GM12878 (cell line): ENCODE results near the gene ALDH1A1. TPM values are rescaled to one million over a fixed set of nuclear protein-coding genes. Genes with fewer than 3 reads are reported as not detected.

Experiments
- ATAC-seq: fragments of 200-7000 bp; cut with Tn5 transposase; 3 replicates; pipeline ENCODE4 v1.9.1; 2020; ENCODE audit warnings: mild to moderate bottlenecking, moderate library complexity
- BruUV-seq: library from RNA; stranded (reverse); fragments of 400-500 nt; replicated peaks from 2 replicates; lab custom pipeline; 2021; lab: Mats Ljungman, UMichigan
- CTCF ChIA-PET: fragments of 300-600 bp; sonication (Branson Sonifier 250); formaldehyde crosslinking; extraction: SDS; loops from one replicate; lab custom pipeline; 2021; ENCODE audit warnings: inconsistent platforms; lab: Yijun Ruan, JAX
- POLR2A ChIA-PET: fragments of 350-600 bp; formaldehyde crosslinking; extraction: SDS; loops from one replicate; lab custom pipeline; 2021; ENCODE audit warnings: inconsistent platforms; lab: Charles Lee
- RAD21 ChIA-PET: fragments of 300-600 bp; sonication (Branson Sonifier 250); formaldehyde crosslinking; loops from one replicate; lab custom pipeline; 2023; ENCODE audit warnings: antibody characterized with exemption; ENCODE audit not compliant: unreplicated experiment; lab: Charles Lee
- SMC1A ChIA-PET: fragments of 300-600 bp; sonication (Branson Sonifier 250); formaldehyde crosslinking; loops from one replicate; lab custom pipeline; 2023; ENCODE audit not compliant: unreplicated experiment, uncharacterized antibody; lab: Charles Lee
- DNase-seq: peaks from one replicate; pipeline ENCODE4 v3.0.0-alpha.2; 2011; ENCODE audit warnings: low read depth, low spot score
- FAIRE-seq: peaks from 3 replicates; lab custom pipeline; 2011; peaks lifted over from hg19 to GRCh38; lab: Jason Lieb, UNC
- H2AFZ ChIP-seq: 2 replicates; pipeline ENCODE4 v1.6.0; 2011; ENCODE audit warnings: low read depth, low read length, control low read depth; ENCODE audit not compliant: control insufficient read depth
- H3K27ac ChIP-seq: 2 replicates; pipeline ENCODE4 v1.5.1; 2011; ENCODE audit warnings: control low read depth; ENCODE audit not compliant: control insufficient read depth, insufficient read depth
- H3K27me3 ChIP-seq, 2 experiments: replicated peaks in 1 of 2; 2 replicates each; pipeline versions ENCODE4 v1.6.0 to v1.6.1; 2011; ENCODE audit warnings: low read length in 1 of 2; ENCODE audit not compliant: control insufficient read depth in 2 of 2, insufficient read depth in 2 of 2
- H3K36me3 ChIP-seq, 2 experiments: 2 replicates each; pipeline ENCODE4 v1.5.1; 2011; ENCODE audit warnings: low read length in 1 of 2; ENCODE audit not compliant: control insufficient read depth in 2 of 2, insufficient read depth in 2 of 2
- H3K4me1 ChIP-seq: 2 replicates; pipeline ENCODE4 v1.6.1; 2011; ENCODE audit warnings: mild to moderate bottlenecking, low read length, moderate library complexity, mixed read lengths; ENCODE audit not compliant: control insufficient read depth, insufficient read depth
- H3K4me2 ChIP-seq: 2 replicates; pipeline ENCODE4 v1.6.0; 2011; ENCODE audit warnings: control low read depth; ENCODE audit not compliant: control insufficient read depth, insufficient read depth
- H3K4me3 ChIP-seq: fragments of 200-600 bp; sonication (generic); 2 replicates; pipeline ENCODE4 v1.5.1; 2016
- H3K79me2 ChIP-seq: 2 replicates; pipeline ENCODE4 v1.6.0; 2011; ENCODE audit warnings: low read length; ENCODE audit not compliant: control insufficient read depth, insufficient read depth
- H3K9ac ChIP-seq: 2 replicates; pipeline ENCODE4 v1.8.0; 2011; ENCODE audit warnings: low read length, control low read depth, mixed read lengths; ENCODE audit not compliant: control insufficient read depth, insufficient read depth
- H3K9me3 ChIP-seq: replicated peaks from 3 replicates; pipeline ENCODE4 v1.5.1; 2011; ENCODE audit warnings: mild to moderate bottlenecking, low read length; ENCODE audit not compliant: control insufficient read depth, insufficient read depth
- H4K20me1 ChIP-seq: 2 replicates; pipeline ENCODE4 v1.6.0; 2011; ENCODE audit not compliant: control insufficient read depth, insufficient read depth
- BCL3 ChIP-seq: IDR thresholded peaks from 2 replicates; pipeline ENCODE4 v1.6.1; 2011; ENCODE audit warnings: borderline replicate concordance, low read depth, mild to moderate bottlenecking, moderate library complexity, low read length; ENCODE audit not compliant: insufficient read depth, poor library complexity, severe bottlenecking
- CBX5 ChIP-seq: sonication (generic); IDR thresholded peaks from 2 replicates; pipeline ENCODE4 v1.6.1; 2016; ENCODE audit warnings: low read depth, moderate library complexity, mild to moderate bottlenecking, inconsistent platforms
- CREM ChIP-seq: IDR thresholded peaks from 2 replicates; pipeline ENCODE4 v1.6.1; 2014; ENCODE audit warnings: antibody characterized with exemption, low read depth
- ETV6 ChIP-seq, 2 experiments: fragments of 450-650 bp in 1 of 2; IDR thresholded peaks in 1 of 2; conservative IDR thresholded peaks in 1 of 2; 2 replicates each; pipeline ENCODE4 v1.6.1; 2014; ENCODE audit warnings: antibody characterized with exemption in 1 of 2, borderline replicate concordance in 1 of 2, low read depth in 1 of 2, mild to moderate bottlenecking in 1 of 2, moderate library complexity in 1 of 2
- HDAC6 ChIP-seq: fragments of 200-600 bp; sonication (generic); IDR thresholded peaks from one replicate; pipeline ENCODE4 v1.8.0; 2017; ENCODE audit warnings: antibody characterized with exemption; ENCODE audit not compliant: unreplicated experiment
- MEF2B ChIP-seq: fragments of 450-650 bp; IDR thresholded peaks from 2 replicates; pipeline ENCODE4 v1.6.1; 2018; ENCODE audit warnings: mild to moderate bottlenecking, moderate library complexity; ENCODE audit not compliant: partially characterized antibody, poor library complexity, severe bottlenecking
- MLLT1 ChIP-seq: fragments of 450-650 bp; IDR thresholded peaks from 2 replicates; pipeline ENCODE4 v1.6.1; 2016; ENCODE audit warnings: mild to moderate bottlenecking
- POLR2AphosphoS5 ChIP-seq: IDR thresholded peaks from 2 replicates; pipeline ENCODE4 v1.6.1; 2011; ENCODE audit warnings: mild to moderate bottlenecking, low read length, inconsistent platforms
- RCOR1 ChIP-seq: conservative IDR thresholded peaks from 2 replicates; pipeline ENCODE4 v1.6.1; 2012; ENCODE audit warnings: low read depth, low read length, improper control_type of control experiment
- SIN3A ChIP-seq: IDR thresholded peaks from 2 replicates; pipeline ENCODE4 v1.6.1; 2012; ENCODE audit warnings: low read depth, low read length, improper control_type of control experiment
- STAT3 ChIP-seq: IDR thresholded peaks from 2 replicates; pipeline ENCODE4 v1.6.1; 2011; ENCODE audit warnings: low read depth, low read length, improper control_type of control experiment
- TBL1XR1 ChIP-seq: IDR thresholded peaks from 2 replicates; pipeline ENCODE4 v1.6.1; 2012; ENCODE audit warnings: low read depth, low read length, improper control_type of control experiment
- USF2 ChIP-seq: IDR thresholded peaks from 2 replicates; pipeline ENCODE4 v1.6.1; 2011; ENCODE audit warnings: low read depth, low read length, improper control_type of control experiment, borderline replicate concordance
- WGBS: methylation state at CpG from one replicate; pipeline ENCODE4 v1.1.6; 2016; ENCODE audit warnings: low lambda C conversion rate; ENCODE audit not compliant: insufficient replicate concordance, insufficient coverage; ENCODE audit errors: missing lambda C conversion rate; 5-methylcytosine and 5-hydroxymethylcytosine counted together
- in situ Hi-C: fragments of 300-500 bp; cut with MboI; formaldehyde crosslinking; loops from 9 replicates; pipeline ENCODE4 v1.14.3; 2018; ENCODE audit warnings: mixed read lengths
- intact Hi-C: fragments of 100-400 bp; cut with micrococcal nuclease; formaldehyde crosslinking; loops from one replicate; pipeline ENCODE4 v1.14.2; 2022; ENCODE audit not compliant: unreplicated experiment
- polyA plus RNA-seq, 11 experiments: library from polyadenylated mRNA; depleted of rRNA in 4 of 11; unstranded in 6 of 11; stranded (reverse) in 5 of 11; fragments of >200 nt; fragmentation: Nextera tagmentation in 4 of 11; fragmentation: Illumina TruSeq in 1 of 11; extraction: Ambion mirVana in 4 of 11; extraction: Trizol in 1 of 11; gene quantifications; 1 replicate in 1 of 11; 2 replicates in 10 of 11; pipeline versions ENCODE4 v1.2.1 to v1.2.3, GENCODE V29; 2011 to 2016; ENCODE audit warnings: inconsistent platforms in 2 of 11, missing spikeins in 2 of 11, low read depth in 1 of 11
- total RNA-seq, 4 experiments: library from RNA; depleted of rRNA in 3 of 4; stranded (reverse); fragments of >200 nt in 3 of 4; fragmentation: Illumina TruSeq in 1 of 4; extraction: Trizol in 1 of 4; gene quantifications; 2 replicates each; pipeline versions ENCODE4 v1.2.1 to v1.2.3, GENCODE V29; 2013 to 2021

Gene ALDH1A1
- total and polyA plus RNA-seq, 10 of the 15 experiments (the other 5 are each of a cell fraction or from before 2014, with no cell fraction given): 0.03 to 0.54 TPM; not detected in 8

GRCh38 chr9:72949918-72950325 lies 2.9 kb downstream of the ALDH1A1 start (continued):
- TF ChIP-seq STAT3 (no peak), SIN3A (no peak), TBL1XR1 (no peak), USF2 (no peak)

GRCh38 chr9:72949244-72949582 lies 3.6 kb downstream of the ALDH1A1 start:
- intact Hi-C loops (no loop called here), in situ Hi-C loops (no loop called here)
- H3K27me3 ChIP-seq: no peaks in the 10 kb centered on the region
- H3K79me2 ChIP-seq: no peaks in the 10 kb centered on the region
- no peak overlapping the region for H3K4me2 ChIP-seq
- no peak for FAIRE-seq
- RAD21 ChIA-PET: no interaction called here
- H2AFZ ChIP-seq: no peak overlapping the region
- H3K4me3 ChIP-seq: no peak overlapping the region
- no peaks in the 10 kb centered on the region for H3K4me1 ChIP-seq
- 0% methylated on average over 1 of the region's 1 CpG for WGBS
- no peak overlapping the region for H3K9ac ChIP-seq
- SMC1A ChIA-PET: no interaction called here
- TF ChIP-seq HDAC6: no peak
- no peak for TF ChIP-seq BCL3
- TF ChIP-seq CREM: no peak
- no peak for TF ChIP-seq POLR2AphosphoS5
- TF ChIP-seq STAT3: no peak
- no peak for TF ChIP-seq RCOR1
- no peak for TF ChIP-seq ETV6 (conservative IDR thresholded peaks at IDR 0.05 in 1 of 2, IDR thresholded peaks at IDR 0.05 in 1 of 2; ENCODE audit: borderline replicate concordance in 1 of 2, low read depth in 1 of 2)
- no peak for TF ChIP-seq CBX5
- TF ChIP-seq MLLT1: no peak
- TF ChIP-seq MEF2B: no peak
- CTCF ChIA-PET: no interaction called here
- ATAC-seq: no peak
- no peak for DNase-seq
- no peaks in the 10 kb centered on the region for H3K36me3 ChIP-seq
- no peaks in the 10 kb centered on the region for H4K20me1 ChIP-seq
- no TSS peak for BruUV-seq
- no peaks in the 10 kb centered on the region for H3K9me3 ChIP-seq
- POLR2A ChIA-PET: no interaction called here
- no peak overlapping the region for H3K27ac ChIP-seq
